Measurements from ENCODE around the gene CCNI2. TPM values are rescaled to one million over a fixed set of nuclear protein-coding genes. Genes with fewer than 3 reads are reported as not detected.

Gene CCNI2
- total and polyA plus RNA-seq, 8 donors: 0.42 to 2.5 (median 1.1) TPM

- Histone ChIP-seq H3K27ac (peak overlapping the region in 1 of 2 donors; percentile 33), H3K9me3 (no peaks in the 10 kb centered on the region), H3K4me1 (peaks cover 24 to 29% of the 10 kb centered on the region in 2 donors), H3K36me3 (no peaks in the 10 kb centered on the region), H3K27me3 (peaks cover 0 to 9% of the 10 kb centered on the region in 2 donors), H3K4me3 (no peak overlapping the region)
- DNase-seq (no peak), ATAC-seq (no peak)
- intact Hi-C loops (cut with DNase I): no loop called here
- no peak for TF ChIP-seq CTCF (IDR thresholded peaks at IDR 0.05)
These were observed 23.4 kb downstream of the CCNI2 start for GRCh38 chr5:132770476-132771159.

GRCh38 chr5:132771503-132771998, 24.3 kb downstream of the CCNI2 start:
- Histone ChIP-seq H3K27ac (peak overlapping the region in 1 of 2 donors; percentile 34), H3K4me1 (peaks cover 26 to 38% of the 10 kb centered on the region in 2 donors), H3K4me3 (no peak overlapping the region), H3K36me3 (no peaks in the 10 kb centered on the region), H3K27me3 (peaks cover 0 to 18% of the 10 kb centered on the region in 2 donors), H3K9me3 (no peaks in the 10 kb centered on the region)
- ATAC-seq (no peak), DNase-seq (no peak)
- no peak for TF ChIP-seq CTCF (IDR thresholded peaks at IDR 0.05)
- intact Hi-C loops (cut with DNase I): no loop called here

- ATAC-seq (no peak), DNase-seq (no peak)
- H3K36me3 ChIP-seq: no peaks in the 10 kb centered on the region
- H3K27ac ChIP-seq: peak overlapping the region in 1 of 2 donors; percentile 34
- intact Hi-C loops (cut with DNase I): no loop called here
- TF ChIP-seq CTCF (IDR thresholded peaks at IDR 0.05): no peak
- no peak overlapping the region for H3K4me3 ChIP-seq
- peaks cover 0 to 28% of the 10 kb centered on the region in 2 donors for H3K27me3 ChIP-seq
- H3K9me3 ChIP-seq: no peaks in the 10 kb centered on the region
- H3K4me1 ChIP-seq: peaks cover 20 to 38% of the 10 kb centered on the region in 2 donors
These were observed 25.3 kb downstream of the CCNI2 start for GRCh38 chr5:132772291-132773070.

GRCh38 chr5:132773114-132773513, 25.9 kb downstream of the CCNI2 start:
- ATAC-seq (no peak), DNase-seq (no peak)
- no peak overlapping the region for H3K27ac ChIP-seq
- peaks cover 0 to 34% of the 10 kb centered on the region in 2 donors for H3K27me3 ChIP-seq
- H3K9me3 ChIP-seq: no peaks in the 10 kb centered on the region
- no peak overlapping the region for H3K4me3 ChIP-seq
- intact Hi-C loops (cut with DNase I): no loop called here
- no peaks in the 10 kb centered on the region for H3K36me3 ChIP-seq
- TF ChIP-seq CTCF (IDR thresholded peaks at IDR 0.05): no peak
- peaks cover 18 to 41% of the 10 kb centered on the region in 2 donors for H3K4me1 ChIP-seq

Data from left lung (tissue), 10 donors.